DMS53 (cell line): Measurements from ENCODE around the gene ADAMTS1.
"Not testable (repeated sequence)": the region's sequence is repeated elsewhere in the genome, so short reads cannot be mapped to it uniquely, and the experiment has no call there.

Source experiments
- DNase-seq: peaks from one replicate; lab custom pipeline; 2025; lab: John Stamatoyannopoulos, UW

ADAMTS1 gene

GRCh38 chr21:26845066-26845758 is at the start of gene ADAMTS1:
ADAMTS1 (minus strand) TSS chr21:26845409; CDS start chr21:26844954, 455 bp downstream.
- no peak for DNase-seq

DNA sequence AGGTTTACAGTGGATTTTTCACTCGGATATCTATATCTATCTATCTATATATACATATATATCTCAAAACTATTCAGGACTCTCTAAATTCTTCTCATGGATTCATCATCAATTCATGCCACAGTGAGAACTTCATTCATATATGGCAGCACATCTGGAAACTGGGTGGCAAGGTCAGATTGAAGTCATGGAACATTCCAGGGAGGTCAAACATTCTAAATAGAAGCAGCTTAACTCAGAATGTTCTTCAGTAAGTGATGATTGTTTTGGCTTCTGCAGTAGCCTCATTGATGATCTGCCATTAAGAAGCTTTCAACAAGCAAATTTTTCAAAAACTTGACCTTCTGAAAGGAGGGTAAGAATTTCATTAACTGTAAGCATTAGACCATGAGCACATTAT is 46.9 kb upstream of the ADAMTS1 start:
- no peak for DNase-seq

DNA sequence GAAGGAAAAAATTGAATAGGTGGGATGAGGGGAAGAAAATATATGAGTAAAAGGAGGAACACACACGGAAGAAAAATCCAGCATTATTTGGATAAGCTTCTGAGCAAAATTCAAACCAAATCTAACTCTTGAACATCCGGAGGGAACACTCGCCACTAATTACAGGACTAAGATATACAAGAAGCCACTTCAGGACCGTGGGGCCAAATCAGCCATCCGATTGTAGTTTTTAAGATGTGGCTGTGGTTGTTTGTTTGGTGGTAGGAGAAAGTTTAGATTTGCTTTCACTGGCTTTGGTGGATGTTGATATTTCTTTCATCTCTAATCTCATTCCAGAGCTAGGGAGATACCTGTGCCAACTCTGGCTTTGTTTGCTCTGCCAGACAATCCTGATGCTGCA is 43.7 kb upstream of the ADAMTS1 start:
- no peak for DNase-seq

GRCh38 chr21:26888256-26888655 is 43.0 kb upstream of the ADAMTS1 start:
- no peak for DNase-seq

DNA sequence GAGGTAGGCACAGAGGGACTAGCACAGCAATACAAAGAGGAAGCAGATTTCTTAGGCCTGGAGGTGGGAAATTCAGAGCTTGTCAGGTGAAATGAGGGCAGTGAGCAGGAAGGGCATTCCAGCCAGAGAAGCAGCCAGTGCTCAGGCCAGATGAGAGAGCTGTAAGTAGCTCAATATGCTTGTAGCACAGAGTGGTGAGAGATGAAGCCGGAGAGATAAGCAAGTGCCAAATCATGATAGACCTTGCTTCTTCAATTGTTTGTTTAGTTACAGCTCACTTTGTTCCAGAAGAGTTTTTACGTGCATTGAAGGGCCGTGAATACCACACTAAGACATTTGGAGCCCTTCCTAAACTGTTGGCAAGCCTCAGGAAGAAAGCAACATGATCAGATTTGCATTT is 42.0 kb upstream of the ADAMTS1 start:
- DNase-seq, result no peak

DNA sequence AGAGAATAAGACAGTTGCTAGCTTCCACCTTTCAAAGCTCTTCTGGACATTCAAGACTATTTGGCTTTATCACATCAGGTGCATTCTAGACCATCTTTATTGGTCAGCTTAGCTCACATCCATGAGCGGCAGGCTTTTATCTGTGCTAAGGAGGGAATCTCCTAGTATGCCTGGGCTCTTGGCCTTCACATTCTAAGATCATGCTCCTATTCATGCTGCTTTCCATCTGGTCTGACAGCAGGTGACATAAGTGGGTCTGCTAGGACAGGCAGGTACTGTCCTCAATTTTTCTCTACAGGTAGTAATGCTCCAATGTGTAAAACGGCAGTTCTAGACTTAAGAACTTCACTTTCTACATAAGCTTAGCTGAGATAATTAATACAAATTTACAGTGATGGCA is 39.2 kb upstream of the ADAMTS1 start:
- no peak for DNase-seq

GRCh38 chr21:26883768-26884167 is 38.6 kb upstream of the ADAMTS1 start:
- DNase-seq, result no peak

DNA sequence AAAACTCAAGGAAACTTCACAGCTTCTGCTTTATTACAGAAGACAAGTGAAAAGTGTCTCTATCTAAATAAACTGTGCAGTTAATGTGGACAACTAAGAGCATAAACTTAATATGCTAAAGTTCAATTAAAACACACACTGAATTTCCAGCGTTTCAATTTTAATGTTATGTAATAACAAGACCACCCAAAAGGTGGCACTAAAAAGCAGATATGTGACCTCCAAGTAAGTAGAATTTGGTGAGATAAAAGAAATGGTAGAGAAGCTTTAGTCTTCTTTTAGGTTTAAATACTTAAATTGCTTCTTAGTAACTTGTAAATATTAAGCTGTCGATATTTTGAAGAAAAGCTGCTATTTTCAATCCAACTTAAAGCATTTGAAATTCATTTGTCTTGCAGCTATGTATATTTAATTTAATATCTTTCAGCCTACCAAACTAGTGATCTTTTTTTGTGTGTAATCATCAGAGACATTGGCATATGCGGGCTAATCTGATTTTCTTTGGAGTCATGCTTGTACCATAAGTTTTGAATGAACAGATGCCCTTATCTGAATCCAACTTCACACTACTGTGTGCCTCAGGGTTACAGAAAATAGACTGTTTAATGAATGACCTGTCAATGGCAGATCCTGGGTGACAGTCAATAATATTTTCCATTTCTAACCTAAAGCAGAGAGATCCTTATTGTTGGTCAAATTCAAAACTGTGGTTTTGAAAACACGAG is 36.5 kb upstream of the ADAMTS1 start:
- peak; percentile 33 for DNase-seq

DNA sequence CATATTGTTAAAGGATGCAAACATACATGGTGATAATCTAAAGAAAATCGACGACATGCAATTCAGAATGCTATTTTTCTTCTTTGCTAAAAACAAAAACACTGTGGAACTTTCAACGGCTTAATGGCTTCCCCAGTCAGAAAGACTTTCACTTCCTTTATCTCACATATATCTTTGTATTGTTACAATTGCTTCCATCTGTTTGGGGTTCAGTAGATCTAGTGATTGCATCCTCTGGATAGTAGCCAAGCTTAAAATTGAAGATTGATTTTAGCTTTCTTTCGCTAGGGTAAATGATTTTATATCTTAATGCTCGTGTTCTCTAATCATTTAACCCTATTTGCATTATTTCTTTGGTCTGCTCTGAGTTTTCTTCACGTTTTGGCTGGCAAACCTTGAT is 31.8 kb upstream of the ADAMTS1 start:
- no peak for DNase-seq

DNA sequence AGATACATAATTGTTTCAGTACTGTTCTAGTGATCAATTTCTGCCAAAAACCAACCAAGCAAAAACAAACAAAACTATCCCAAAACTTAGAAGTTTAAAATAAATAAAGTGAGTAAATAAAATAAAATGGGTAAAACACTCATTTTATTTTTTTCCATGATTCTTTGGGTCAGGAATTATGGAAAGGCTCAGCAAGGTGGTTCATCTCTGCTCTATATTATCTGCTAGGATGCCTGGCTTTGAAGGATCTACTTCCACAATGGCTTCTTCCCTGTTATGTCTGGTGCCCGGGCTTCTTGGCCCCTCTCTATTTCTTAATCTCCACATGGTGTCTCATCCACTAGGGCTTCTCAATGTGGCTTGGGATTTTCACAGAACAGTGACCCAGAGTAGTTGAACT is 29.1 kb upstream of the ADAMTS1 start:
- no peak for DNase-seq

GRCh38 chr21:26865857-26866256 is 20.6 kb upstream of the ADAMTS1 start:
- DNase-seq, result no peak

DNA sequence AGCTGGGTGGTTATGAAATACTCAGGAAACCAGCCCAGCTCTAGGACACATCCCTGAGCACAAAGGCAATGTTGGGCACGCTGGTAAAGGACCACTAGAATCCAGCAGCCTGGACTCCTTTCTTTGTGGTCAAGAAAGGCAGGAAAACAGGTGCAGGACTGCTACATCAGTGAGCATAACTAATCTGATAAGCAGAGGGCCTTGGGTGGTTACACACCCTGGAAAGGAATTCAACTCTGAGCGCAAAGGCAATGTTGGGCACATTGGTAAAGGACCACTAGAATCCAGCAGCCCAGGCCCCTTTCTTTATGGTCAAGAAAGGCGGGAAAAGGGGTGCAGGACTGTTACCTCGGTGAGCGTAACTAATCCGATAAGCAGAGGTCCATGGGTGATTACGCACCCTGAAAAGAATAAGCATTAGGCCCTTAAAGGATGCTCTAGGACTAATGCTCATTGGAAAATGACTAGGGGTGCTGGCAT is 11.7 kb upstream of the ADAMTS1 start:
- DNase-seq, result not testable (repeated sequence)

DNA sequence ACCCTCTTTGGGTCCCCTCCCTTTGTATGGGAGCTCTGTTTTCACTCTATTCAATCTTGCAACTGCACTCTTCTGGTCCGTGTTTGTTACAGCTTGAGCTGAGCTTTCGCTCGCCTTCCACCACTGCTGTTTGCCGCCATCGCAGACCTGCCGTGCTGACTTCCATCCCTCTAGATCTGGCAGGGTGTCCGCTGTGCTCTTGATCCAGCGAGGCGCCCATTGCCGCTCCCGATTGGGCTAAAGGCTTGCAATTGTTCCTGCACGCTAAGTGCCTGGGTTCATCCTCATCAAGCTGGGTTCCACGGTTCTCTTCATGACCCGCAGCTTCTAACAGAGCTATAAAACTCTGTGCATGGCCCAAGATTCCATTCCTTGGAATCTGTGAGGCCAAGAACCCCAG is 9.5 kb upstream of the ADAMTS1 start:
- not testable (repeated sequence) for DNase-seq

DNA sequence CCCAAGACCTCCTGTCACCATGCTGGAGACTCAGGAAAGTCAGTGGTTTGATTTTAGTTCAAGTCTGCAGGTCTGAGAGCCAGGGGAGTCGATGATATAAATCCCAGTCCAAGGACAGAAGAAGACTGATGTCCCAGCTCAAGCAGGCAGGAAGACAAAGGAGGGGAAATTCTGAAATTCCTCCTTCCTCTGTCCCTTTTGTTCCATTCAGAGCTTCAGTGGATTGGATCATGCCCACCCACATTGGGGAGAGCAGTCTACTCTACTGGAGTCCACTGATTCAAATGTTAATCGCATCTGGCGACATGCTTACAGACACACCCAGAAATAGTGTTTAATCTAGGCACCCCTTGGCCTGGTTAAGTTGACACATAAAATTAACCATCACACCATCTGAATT is 7.2 kb upstream of the ADAMTS1 start:
- DNase-seq, result no peak

DNA sequence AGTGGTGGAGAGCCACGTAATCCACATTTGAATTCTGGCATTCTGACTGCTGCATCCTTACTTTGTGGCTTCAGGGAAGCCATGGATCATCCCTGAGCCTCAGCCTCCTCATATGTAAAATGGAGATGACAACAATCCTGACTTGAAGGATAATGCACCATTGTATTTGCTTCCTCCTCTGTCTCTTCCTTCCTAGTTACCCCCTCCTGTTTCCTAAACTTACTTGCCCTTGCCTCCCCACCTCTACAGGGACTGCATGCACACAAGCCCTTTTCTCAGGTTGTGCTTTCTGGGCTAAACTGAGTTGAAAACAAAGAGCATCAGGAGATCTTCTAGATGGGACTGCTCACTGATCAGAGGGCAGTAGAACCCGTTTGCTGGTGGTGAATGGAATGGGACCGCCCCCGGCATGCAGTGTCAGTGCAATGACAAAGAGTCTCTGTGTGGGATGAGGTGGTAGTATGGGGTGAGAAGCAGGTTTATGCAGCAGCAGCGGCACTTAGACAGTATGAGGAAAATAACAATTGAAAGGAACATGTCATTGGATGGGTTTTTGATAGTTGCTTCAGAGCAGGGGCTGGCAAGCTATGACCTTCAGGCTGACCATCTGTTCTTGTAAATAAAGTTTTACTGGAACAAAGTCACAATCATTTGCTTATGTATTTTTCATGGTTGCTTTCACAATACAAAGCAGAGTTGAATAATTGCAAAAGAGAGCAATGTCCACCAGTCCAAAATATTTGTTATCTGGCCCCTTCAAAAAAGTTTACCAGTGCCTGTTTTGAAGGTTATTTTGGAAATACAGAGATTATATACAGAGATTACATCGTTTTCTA is 6.1 kb upstream of the ADAMTS1 start:
- DNase-seq, result no peak

GRCh38 chr21:26850116-26850643 is 5.0 kb upstream of the ADAMTS1 start:
- DNase-seq, result peak; percentile 73

DNA sequence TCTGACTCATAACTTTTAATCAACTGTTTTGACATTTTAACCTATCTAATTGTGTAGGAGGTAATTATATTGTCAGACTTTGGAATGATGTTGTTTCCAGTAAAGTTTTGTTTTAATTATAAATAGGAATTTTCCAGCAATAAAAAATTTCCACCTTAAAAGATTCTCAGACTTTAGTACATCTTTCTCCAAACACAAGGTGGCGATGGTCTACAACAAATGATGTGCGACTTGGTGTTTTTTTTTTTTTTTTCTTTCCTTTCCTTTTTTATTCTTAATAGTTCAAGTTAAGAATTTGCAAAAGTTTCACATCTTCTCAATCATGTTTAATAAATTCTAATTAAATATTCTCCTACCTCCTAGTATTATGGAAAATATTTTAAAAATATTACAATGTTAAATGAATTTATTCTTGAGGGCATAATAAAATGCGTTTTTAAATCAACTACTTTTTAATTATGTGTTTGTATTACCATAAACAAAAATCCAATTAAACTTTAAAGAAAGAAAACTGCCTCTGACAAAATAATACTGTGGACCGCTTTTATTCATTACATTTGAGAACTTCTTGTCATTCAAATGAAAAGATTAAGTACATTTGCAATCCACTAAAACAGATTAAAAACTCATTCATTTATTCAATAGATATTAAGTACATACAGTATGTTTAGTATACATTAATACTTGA is 4.4 kb upstream of the ADAMTS1 start:
- peak; percentile 76 for DNase-seq

DNA sequence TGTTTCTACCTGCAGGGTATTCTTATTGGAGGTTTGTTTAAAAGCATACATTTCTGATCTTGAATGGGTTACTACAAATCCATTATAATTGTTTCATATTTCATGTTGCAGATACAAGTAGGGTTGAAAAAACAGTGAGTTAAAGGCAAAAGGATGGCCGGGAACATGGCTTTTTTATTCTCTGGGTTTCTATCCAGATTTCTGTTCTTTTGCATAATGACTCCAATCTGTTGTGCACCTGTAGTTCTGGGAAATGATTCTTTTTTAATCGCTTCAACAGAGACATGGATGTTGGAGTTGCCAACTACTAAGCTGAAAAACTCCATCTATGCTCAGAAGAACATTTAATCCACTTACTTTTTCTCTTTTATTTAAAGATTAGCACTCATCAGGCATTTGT is 2.7 kb upstream of the ADAMTS1 start:
- DNase-seq, result no peak

DNA sequence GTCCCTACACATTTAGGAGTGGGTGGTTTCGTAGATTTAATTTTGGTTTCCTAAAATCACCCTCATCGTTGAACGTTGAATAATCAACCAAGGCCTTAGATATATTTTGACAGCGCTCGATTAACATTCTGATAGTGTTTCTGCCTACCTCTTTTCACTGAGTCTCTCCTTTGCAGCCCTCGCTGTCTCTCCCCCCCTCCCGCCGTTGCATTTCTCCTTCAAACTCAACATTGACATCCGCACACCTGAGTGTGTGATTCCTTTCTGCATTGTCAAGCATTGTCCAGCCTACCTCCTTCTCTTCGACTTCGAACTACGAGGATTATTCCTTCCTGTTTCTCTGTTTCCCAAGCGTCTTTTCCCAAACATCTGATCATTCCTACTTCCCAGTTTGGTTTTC is 1.8 kb upstream of the ADAMTS1 start:
- no peak for DNase-seq

DNA sequence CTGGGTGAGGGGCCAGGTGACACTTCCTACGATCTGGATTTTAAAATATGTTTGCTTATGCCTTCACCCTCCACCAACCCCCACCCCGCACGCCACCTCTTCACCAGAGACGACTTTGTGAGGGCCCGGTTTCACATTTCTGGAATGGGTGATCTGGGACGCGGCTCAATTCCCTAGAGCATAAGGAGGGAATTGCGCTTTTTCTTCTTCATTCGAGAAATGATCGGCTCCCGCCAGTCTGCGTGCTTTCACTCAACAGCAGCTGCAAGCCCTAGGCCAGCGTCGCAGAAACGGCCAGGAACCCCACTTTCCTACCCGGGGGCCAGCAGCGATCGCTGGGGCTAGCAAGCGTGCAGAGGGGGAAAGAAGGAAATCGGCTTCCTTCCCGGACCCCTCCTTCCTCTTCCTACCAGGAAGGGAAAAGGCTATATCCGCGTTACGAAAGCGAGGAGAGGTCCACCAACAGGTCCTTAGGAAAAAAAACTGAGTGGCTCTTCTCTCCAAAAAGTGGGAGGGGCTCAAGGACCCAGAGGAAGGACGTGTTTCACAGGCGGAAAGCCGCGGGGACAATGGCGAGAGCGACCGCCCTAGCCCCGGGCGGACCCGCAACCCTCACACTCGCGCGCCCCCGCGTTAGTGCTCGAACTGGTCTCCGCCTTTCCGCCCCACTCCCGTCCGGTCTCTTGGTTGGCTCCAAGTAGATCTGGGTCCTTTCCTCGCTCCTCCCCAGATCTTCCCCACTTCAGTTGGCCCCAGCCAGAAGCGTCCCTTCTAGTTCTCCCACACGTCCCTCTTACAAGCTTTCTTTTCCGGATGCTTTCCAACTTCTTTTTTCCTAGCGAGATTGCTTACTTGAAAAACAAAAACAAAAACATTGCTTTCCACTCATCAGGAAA is 1.1 kb upstream of the ADAMTS1 start:
- DNase-seq, result peak; percentile 19

GRCh38 chr21:26845759-26846035 is 488 bp upstream of the ADAMTS1 start:
- no peak for DNase-seq
